HEK293 (cell line): ENCODE measurements around the gene FAM89A.

Experiments used
- BCL11A ChIP-seq: fragments of 450-650 bp; formaldehyde crosslinking; IDR thresholded peaks from 2 replicates; pipeline ENCODE4 v1.5.1; 2016; ENCODE audit warnings: low read depth, missing biosample characterization, missing genetic modification characterization
- EGR2 ChIP-seq: fragments of 450-650 bp; formaldehyde crosslinking; IDR thresholded peaks from 2 replicates; pipeline ENCODE4 v1.5.1; 2016; ENCODE audit warnings: low read depth, missing biosample characterization, missing genetic modification characterization
- GLIS1 ChIP-seq: fragments of 450-650 bp; formaldehyde crosslinking; IDR thresholded peaks from 2 replicates; pipeline ENCODE4 v1.5.1; 2016; ENCODE audit warnings: missing biosample characterization, missing genetic modification characterization
- HOXC10 ChIP-seq: sonication (generic); formaldehyde crosslinking; IDR thresholded peaks from 2 replicates; pipeline ENCODE4 v1.8.1; 2023; ENCODE audit warnings: mild to moderate bottlenecking, missing genetic modification reagents
- SETDB1 ChIP-seq: IDR thresholded peaks from one replicate; pipeline ENCODE4 v1.6.1; 2017; ENCODE audit warnings: mild to moderate bottlenecking, low read length, moderate library complexity, mixed read lengths; ENCODE audit not compliant: insufficient read length
- YY1 ChIP-seq: fragments of 450-650 bp; formaldehyde crosslinking; IDR thresholded peaks from 2 replicates; pipeline ENCODE4 v1.5.1; 2018; ENCODE audit warnings: missing biosample characterization, missing genetic modification characterization
- ZNF10 ChIP-seq: fragments of 450-650 bp; formaldehyde crosslinking; IDR thresholded peaks from 2 replicates; pipeline ENCODE4 v1.5.1; 2017; ENCODE audit warnings: missing biosample characterization, missing genetic modification characterization
- ZNF175 ChIP-seq: fragments of 450-650 bp; formaldehyde crosslinking; IDR thresholded peaks from 2 replicates; pipeline ENCODE4 v1.5.1; 2016; ENCODE audit warnings: missing biosample characterization, missing genetic modification characterization
- ZNF18 ChIP-seq: fragments of 450-650 bp; formaldehyde crosslinking; IDR thresholded peaks from 2 replicates; pipeline ENCODE4 v1.5.1; 2016; ENCODE audit warnings: missing biosample characterization, missing genetic modification characterization
- ZNF221 ChIP-seq: fragments of 450-650 bp; formaldehyde crosslinking; IDR thresholded peaks from 2 replicates; pipeline ENCODE4 v1.5.1; 2017; ENCODE audit warnings: missing biosample characterization, missing genetic modification characterization, borderline replicate concordance
- ZNF223 ChIP-seq: fragments of 450-650 bp; formaldehyde crosslinking; IDR thresholded peaks from 2 replicates; pipeline ENCODE4 v1.5.1; 2016; ENCODE audit warnings: missing biosample characterization, missing genetic modification characterization
- ZNF274 ChIP-seq, 2 experiments: fragments of 200-500 bp in 1 of 2; fragments of 450-650 bp in 1 of 2; sonication (Bioruptor generic) in 1 of 2; formaldehyde crosslinking in 1 of 2; IDR thresholded peaks; 2 replicates each; pipeline versions ENCODE4 v1.5.1 to v1.6.1; 2014 to 2016; ENCODE audit warnings: borderline replicate concordance in 1 of 2, inconsistent platforms in 1 of 2, low read length in 1 of 2, missing biosample characterization in 1 of 2, missing genetic modification characterization in 1 of 2
- ZNF394 ChIP-seq: fragments of 450-650 bp; formaldehyde crosslinking; IDR thresholded peaks from 2 replicates; pipeline ENCODE4 v1.5.1; 2016; ENCODE audit warnings: missing biosample characterization, missing genetic modification characterization, mild to moderate bottlenecking, moderate library complexity, borderline replicate concordance
- ZNF449 ChIP-seq: fragments of 450-650 bp; formaldehyde crosslinking; IDR thresholded peaks from 2 replicates; pipeline ENCODE4 v1.5.1; 2017; ENCODE audit warnings: missing biosample characterization, mild to moderate bottlenecking, missing genetic modification characterization, moderate library complexity
- ZNF580 ChIP-seq: fragments of 450-650 bp; formaldehyde crosslinking; IDR thresholded peaks from 2 replicates; pipeline ENCODE4 v1.5.1; 2016; ENCODE audit warnings: missing biosample characterization, missing genetic modification characterization
- ZNF600 ChIP-seq: fragments of 450-650 bp; formaldehyde crosslinking; IDR thresholded peaks from 2 replicates; pipeline ENCODE4 v1.5.1; 2016; ENCODE audit warnings: missing biosample characterization, missing genetic modification characterization
- ZNF677 ChIP-seq: fragments of 450-650 bp; IDR thresholded peaks from 2 replicates; pipeline ENCODE4 v1.5.0; 2018; ENCODE audit warnings: missing biosample characterization, mild to moderate bottlenecking, missing genetic modification characterization, moderate library complexity
- ZNF701 ChIP-seq: fragments of 450-650 bp; formaldehyde crosslinking; IDR thresholded peaks from 2 replicates; pipeline ENCODE4 v1.5.1; 2016; ENCODE audit warnings: missing biosample characterization, missing genetic modification characterization
- ZNF76 ChIP-seq: fragments of 450-650 bp; formaldehyde crosslinking; IDR thresholded peaks from 2 replicates; pipeline ENCODE4; 2016; ENCODE audit warnings: low read depth, missing biosample characterization, missing genetic modification characterization, borderline replicate concordance
- ZNF768 ChIP-seq: fragments of 450-650 bp; formaldehyde crosslinking; IDR thresholded peaks from 2 replicates; pipeline ENCODE4 v1.5.1; 2018; ENCODE audit warnings: missing biosample characterization, mild to moderate bottlenecking, missing genetic modification characterization
- ZNF777 ChIP-seq: fragments of 450-650 bp; formaldehyde crosslinking; IDR thresholded peaks from 2 replicates; pipeline ENCODE4 v1.5.1; 2017; ENCODE audit warnings: missing biosample characterization, missing genetic modification characterization, borderline replicate concordance
- TF ChIP-seq, protein P1 (sequence below): fragments of 450-650 bp; formaldehyde crosslinking; IDR thresholded peaks from 2 replicates; pipeline ENCODE4 v1.5.0; 2017; ENCODE audit warnings: missing biosample characterization, missing genetic modification characterization, borderline replicate concordance
- TF ChIP-seq, protein P2 (sequence below): fragments of 450-650 bp; formaldehyde crosslinking; IDR thresholded peaks from 2 replicates; pipeline ENCODE4 v1.5.1; 2016; ENCODE audit warnings: missing biosample characterization, missing genetic modification characterization, low read depth
- TF ChIP-seq, protein P3 (sequence below): fragments of 450-650 bp; formaldehyde crosslinking; IDR thresholded peaks from 2 replicates; pipeline ENCODE4 v1.5.1; 2016; ENCODE audit warnings: missing biosample characterization, missing genetic modification characterization
- TF ChIP-seq, protein P4 (sequence below): fragments of 450-650 bp; formaldehyde crosslinking; IDR thresholded peaks from 2 replicates; pipeline ENCODE4 v1.5.1; 2017; ENCODE audit warnings: missing biosample characterization, missing genetic modification characterization

FAM89A gene

GRCh38 chr1:230977761-230978490, 62.1 kb downstream of the FAM89A start (continued):
- TF ChIP-seq, protein P1, sequence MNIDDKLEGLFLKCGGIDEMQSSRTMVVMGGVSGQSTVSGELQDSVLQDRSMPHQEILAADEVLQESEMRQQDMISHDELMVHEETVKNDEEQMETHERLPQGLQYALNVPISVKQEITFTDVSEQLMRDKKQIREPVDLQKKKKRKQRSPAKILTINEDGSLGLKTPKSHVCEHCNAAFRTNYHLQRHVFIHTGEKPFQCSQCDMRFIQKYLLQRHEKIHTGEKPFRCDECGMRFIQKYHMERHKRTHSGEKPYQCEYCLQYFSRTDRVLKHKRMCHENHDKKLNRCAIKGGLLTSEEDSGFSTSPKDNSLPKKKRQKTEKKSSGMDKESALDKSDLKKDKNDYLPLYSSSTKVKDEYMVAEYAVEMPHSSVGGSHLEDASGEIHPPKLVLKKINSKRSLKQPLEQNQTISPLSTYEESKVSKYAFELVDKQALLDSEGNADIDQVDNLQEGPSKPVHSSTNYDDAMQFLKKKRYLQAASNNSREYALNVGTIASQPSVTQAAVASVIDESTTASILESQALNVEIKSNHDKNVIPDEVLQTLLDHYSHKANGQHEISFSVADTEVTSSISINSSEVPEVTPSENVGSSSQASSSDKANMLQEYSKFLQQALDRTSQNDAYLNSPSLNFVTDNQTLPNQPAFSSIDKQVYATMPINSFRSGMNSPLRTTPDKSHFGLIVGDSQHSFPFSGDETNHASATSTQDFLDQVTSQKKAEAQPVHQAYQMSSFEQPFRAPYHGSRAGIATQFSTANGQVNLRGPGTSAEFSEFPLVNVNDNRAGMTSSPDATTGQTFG (tag by site-specific recombination), result no peak
- TF ChIP-seq ZNF768 (tag by site-specific recombination), result no peak
- peak; percentile 76 for TF ChIP-seq EGR2 (tag by site-specific recombination)
- TF ChIP-seq, protein P2, sequence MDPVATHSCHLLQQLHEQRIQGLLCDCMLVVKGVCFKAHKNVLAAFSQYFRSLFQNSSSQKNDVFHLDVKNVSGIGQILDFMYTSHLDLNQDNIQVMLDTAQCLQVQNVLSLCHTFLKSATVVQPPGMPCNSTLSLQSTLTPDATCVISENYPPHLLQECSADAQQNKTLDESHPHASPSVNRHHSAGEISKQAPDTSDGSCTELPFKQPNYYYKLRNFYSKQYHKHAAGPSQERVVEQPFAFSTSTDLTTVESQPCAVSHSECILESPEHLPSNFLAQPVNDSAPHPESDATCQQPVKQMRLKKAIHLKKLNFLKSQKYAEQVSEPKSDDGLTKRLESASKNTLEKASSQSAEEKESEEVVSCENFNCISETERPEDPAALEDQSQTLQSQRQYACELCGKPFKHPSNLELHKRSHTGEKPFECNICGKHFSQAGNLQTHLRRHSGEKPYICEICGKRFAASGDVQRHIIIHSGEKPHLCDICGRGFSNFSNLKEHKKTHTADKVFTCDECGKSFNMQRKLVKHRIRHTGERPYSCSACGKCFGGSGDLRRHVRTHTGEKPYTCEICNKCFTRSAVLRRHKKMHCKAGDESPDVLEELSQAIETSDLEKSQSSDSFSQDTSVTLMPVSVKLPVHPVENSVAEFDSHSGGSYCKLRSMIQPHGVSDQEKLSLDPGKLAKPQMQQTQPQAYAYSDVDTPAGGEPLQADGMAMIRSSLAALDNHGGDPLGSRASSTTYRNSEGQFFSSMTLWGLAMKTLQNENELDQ (tag by site-specific recombination), result no peak
- TF ChIP-seq ZNF449 (tag by site-specific recombination), result 0 out of 2 replicates have a peak, but pooled peaks have one; percentile 23
- TF ChIP-seq ZNF175 (tag by site-specific recombination), result no peak
- TF ChIP-seq ZNF580 (tag by site-specific recombination), result no peak
- TF ChIP-seq ZNF274 (IDR thresholded peaks at IDR 0.05; ENCODE audit: low read length), result no peak
- no peak for TF ChIP-seq ZNF274 (tag by site-specific recombination; IDR thresholded peaks at IDR 0.05; ENCODE audit: borderline replicate concordance)
- peak; percentile 36; the same call in 1 of the 2 replicates for TF ChIP-seq ZNF394 (tag by site-specific recombination)
- TF ChIP-seq GLIS1 (tag by site-specific recombination), result peak; percentile 78
- TF ChIP-seq HOXC10, result no peak
- TF ChIP-seq ZNF701 (tag by site-specific recombination), result no peak
- no peak for TF ChIP-seq SETDB1
- peak; percentile 54 for TF ChIP-seq ZNF600 (tag by site-specific recombination)
- TF ChIP-seq ZNF777 (tag by site-specific recombination), result no peak
- TF ChIP-seq BCL11A (tag by site-specific recombination), result no peak
- TF ChIP-seq YY1, result no peak
- no peak for TF ChIP-seq ZNF10
- TF ChIP-seq ZNF677, result no peak
- no peak for TF ChIP-seq ZNF221
- TF ChIP-seq, protein P3, sequence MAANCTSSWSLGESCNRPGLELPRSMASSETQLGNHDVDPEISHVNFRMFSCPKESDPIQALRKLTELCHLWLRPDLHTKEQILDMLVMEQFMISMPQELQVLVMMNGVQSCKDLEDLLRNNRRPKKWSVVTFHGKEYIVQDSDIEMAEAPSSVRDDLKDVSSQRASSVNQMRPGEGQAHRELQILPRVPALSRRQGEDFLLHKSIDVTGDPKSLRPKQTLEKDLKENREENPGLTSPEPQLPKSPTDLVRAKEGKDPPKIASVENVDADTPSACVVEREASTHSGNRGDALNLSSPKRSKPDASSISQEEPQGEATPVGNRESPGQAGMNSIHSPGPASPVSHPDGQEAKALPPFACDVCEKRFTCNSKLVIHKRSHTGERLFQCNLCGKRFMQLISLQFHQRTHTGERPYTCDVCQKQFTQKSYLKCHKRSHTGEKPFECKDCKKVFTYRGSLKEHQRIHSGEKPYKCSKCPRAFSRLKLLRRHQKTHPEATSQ, result no peak
- no peak for TF ChIP-seq ZNF18 (tag by site-specific recombination)
- no peak for TF ChIP-seq ZNF76 (tag by site-specific recombination)
- TF ChIP-seq, protein P4, sequence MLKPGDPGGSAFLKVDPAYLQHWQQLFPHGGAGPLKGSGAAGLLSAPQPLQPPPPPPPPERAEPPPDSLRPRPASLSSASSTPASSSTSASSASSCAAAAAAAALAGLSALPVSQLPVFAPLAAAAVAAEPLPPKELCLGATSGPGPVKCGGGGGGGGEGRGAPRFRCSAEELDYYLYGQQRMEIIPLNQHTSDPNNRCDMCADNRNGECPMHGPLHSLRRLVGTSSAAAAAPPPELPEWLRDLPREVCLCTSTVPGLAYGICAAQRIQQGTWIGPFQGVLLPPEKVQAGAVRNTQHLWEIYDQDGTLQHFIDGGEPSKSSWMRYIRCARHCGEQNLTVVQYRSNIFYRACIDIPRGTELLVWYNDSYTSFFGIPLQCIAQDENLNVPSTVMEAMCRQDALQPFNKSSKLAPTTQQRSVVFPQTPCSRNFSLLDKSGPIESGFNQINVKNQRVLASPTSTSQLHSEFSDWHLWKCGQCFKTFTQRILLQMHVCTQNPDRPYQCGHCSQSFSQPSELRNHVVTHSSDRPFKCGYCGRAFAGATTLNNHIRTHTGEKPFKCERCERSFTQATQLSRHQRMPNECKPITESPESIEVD, result no peak
- no peak for TF ChIP-seq ZNF223 (tag by site-specific recombination)
- TF ChIP-seq, all 188 proteins: peak for 49
